ENCODE data around the gene ADAMTS17.

The ADAMTS17 gene

DNA sequence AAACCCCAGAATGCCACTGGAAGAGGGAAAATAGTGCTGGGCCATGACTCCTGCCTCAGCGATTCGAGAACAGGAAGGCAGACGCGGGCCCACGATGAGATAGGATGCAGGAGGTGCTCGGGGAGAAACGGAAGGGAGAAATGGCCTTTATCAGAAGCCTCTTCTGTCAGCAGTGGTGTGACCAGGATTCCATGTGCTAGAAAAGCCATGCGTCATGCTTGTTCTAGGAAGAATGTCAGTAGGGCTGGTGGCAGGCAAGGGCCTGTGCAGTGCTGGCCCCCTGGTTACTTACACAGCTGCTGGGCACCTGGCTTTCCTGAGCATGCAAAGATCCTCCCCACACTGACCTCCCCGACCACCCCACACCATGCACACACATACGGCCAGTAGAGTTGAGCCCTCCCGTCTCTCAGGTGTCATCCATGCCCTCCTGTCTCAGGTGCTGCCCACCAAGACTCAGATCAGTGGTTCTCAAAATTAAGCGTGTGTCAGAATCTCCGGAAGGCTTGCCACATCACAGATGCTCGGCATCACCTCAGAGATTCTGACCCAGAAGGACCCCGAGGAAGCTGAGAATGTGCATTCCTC lies 106.7 kb downstream of the ADAMTS17 start:
- no peaks in the 10 kb centered on the region for H3K27me3 ChIP-seq (ENCODE audit: control insufficient read depth in 1 of 2, insufficient read depth in 2 of 2, low read length in 2 of 2)
- no peak overlapping the region for H3K9ac ChIP-seq (ENCODE audit: low read length in 2 of 2)
- H3K27ac ChIP-seq (ENCODE audit: low read length), result no peak overlapping the region
- H3K4me1 ChIP-seq (ENCODE audit: control insufficient read depth, insufficient read depth, low read length), result no peaks in the 10 kb centered on the region
- H3K36me3 ChIP-seq (ENCODE audit: control insufficient read depth in 2 of 2, insufficient read depth in 2 of 2, low read length in 2 of 2), result no peaks in the 10 kb centered on the region
- H3K4me3 ChIP-seq (ENCODE audit: low read length in 2 of 2), result no peak overlapping the region
- H3K9me3 ChIP-seq (ENCODE audit: control insufficient read depth in 2 of 2, low read length in 2 of 2), result no peaks in the 10 kb centered on the region

DNA sequence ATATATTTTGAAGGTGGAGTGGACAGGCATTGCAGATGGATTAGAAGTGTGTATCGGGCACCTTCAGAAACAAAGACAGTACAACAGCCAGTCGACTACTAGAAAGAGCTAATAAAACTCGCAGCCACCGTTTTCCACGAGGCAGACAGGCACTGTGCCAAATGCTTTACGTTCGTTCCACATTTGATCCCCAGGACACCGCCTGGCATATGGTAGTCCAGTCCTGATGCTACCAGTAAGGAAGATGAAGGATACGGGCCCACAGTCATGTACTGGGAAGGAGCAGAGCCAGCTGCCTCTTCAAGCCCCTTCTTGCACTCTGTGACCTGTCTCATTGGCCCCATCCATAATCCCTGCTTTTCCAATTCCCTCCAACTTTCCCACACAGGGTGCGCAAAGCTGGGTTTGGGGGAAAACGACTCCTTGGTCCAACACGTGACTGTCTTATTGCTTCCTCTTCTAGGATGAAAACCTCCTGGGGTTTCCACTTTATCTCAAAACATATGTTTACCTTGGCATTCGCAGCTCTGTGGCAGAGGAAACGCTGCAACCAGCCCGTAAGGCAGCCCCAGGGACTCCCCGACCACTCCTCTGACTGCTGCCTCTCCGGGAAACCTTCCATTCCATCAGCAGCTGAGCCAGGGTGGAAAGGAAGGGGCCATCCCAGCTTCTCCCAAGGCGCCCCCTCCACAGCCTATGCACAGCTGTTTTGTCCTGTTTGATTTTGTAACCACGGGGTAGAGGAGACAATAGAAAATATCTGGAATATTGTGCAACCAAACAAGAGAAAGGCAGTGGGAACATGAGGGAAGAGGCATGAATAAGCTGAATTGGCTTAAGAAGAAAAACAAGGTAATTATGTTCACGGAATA lies 107.4 kb downstream of the ADAMTS17 start:
- no peaks in the 10 kb centered on the region for H3K9me3 ChIP-seq (ENCODE audit: control insufficient read depth in 2 of 2, low read length in 2 of 2)
- H3K27ac ChIP-seq (ENCODE audit: low read length), result no peak overlapping the region

DNA sequence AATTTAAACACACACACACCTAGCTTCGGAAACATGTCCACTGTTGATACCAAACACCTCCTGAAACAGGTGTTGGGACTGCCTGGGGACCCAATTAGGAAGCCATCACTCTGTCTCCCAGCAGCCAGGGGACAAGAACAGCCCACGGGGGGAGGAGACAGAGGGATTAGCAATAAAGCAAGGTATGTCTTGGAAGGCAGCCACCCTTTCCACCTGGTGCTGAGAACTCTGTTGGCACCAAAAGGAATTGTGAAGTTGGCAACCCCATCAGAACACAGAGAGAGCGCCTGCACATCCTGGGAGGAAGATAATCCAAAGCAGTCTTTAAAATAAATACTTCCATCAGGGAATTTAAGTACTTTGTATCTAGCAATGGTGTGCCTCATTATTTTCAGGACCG lies 111.0 kb downstream of the ADAMTS17 start:
- no peak overlapping the region for H3K27ac ChIP-seq (ENCODE audit: low read length)
- H3K27me3 ChIP-seq (ENCODE audit: control insufficient read depth in 1 of 2, insufficient read depth in 2 of 2, low read length in 2 of 2), result no peaks in the 10 kb centered on the region
- no peaks in the 10 kb centered on the region for H3K36me3 ChIP-seq (ENCODE audit: control insufficient read depth in 2 of 2, insufficient read depth in 2 of 2, low read length in 2 of 2)
- H3K4me3 ChIP-seq (ENCODE audit: low read length in 2 of 2), result no peak overlapping the region
- H3K9me3 ChIP-seq (ENCODE audit: control insufficient read depth in 2 of 2, low read length in 2 of 2), result peaks cover 0 to 2% of the 10 kb centered on the region in 2 donors
- H3K9ac ChIP-seq (ENCODE audit: low read length in 2 of 2), result no peak overlapping the region
- H3K4me1 ChIP-seq (ENCODE audit: control insufficient read depth, insufficient read depth, low read length), result no peaks in the 10 kb centered on the region

More for the DNA sequence above, 107.4 kb downstream of the ADAMTS17 start:
- Histone ChIP-seq H3K4me3 (ENCODE audit: low read length in 2 of 2) (no peak overlapping the region), H3K27me3 (ENCODE audit: control insufficient read depth in 1 of 2, insufficient read depth in 2 of 2, low read length in 2 of 2) (no peaks in the 10 kb centered on the region), H3K9ac (ENCODE audit: low read length in 2 of 2) (no peak overlapping the region), H3K36me3 (ENCODE audit: control insufficient read depth in 2 of 2, insufficient read depth in 2 of 2, low read length in 2 of 2) (no peaks in the 10 kb centered on the region), H3K4me1 (ENCODE audit: control insufficient read depth, insufficient read depth, low read length) (no peaks in the 10 kb centered on the region)

DNA sequence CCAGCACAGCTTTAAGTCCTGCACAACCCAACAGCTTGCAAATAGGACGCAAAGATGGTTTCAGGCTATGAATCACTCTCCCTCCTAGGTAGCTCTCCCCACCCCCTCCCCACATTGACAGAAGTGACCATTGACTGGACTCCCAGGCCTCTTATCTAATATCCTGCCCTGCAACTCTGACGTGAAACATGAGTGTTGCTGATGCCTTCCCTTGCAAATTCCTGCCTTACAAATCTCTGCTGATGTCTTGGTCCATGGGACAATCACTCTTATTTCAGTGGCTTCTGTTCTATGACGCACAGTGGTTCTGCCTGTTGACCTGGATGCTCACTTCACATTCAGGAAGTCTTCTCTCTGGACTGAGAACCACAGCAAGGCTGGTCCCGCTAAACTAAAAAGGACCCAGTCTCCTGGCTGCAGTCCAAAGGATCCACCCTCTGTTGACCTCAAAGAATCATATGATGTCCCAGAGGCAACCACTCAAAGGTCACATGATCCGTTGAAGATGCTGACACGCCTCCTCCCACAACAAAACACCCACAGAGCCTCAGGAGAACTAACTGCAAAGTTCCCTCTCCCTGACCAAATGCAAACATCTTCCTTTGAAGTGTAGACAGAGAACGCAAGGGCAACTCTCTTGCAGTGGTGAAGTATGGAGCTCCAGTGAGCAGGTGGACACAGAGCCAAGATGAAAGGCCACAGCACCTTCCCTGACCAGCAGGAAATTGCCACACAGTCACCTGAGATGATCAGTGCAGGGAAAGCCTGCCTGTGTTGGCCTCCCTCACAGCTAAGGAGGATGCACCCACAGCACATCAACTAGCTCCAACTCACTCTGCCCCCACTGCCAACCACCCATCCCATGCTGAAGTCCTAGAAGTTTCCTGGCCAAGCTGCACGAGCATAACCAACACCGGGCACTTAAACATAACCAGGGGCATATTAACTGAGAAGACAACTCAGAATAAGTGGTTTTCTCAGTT lies 112.3 kb downstream of the ADAMTS17 start:
- no peak overlapping the region for H3K9ac ChIP-seq (ENCODE audit: low read length in 2 of 2)

DNA sequence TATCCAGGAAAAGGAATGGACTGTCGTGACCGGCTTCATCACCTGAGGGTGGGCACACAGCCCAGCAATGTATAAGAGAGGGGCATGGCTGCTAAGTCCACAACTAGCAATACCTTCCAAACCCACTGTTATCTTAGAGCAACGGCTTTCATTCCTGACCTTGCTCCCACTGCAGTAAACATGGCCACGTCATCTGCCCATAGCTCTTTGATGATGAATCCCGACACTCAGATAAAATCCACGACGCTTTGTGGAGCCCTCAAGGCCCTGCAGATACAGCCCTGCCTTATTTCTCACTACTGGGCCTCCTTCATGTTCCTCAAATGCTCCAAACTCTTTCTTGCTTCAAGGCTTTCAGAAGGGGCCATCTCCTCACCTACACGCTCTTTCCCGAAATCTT lies 114.0 kb downstream of the ADAMTS17 start:
- no peak overlapping the region for H3K27ac ChIP-seq (ENCODE audit: low read length)
- H3K36me3 ChIP-seq (ENCODE audit: control insufficient read depth in 2 of 2, insufficient read depth in 2 of 2, low read length in 2 of 2), result no peaks in the 10 kb centered on the region
- H3K4me3 ChIP-seq (ENCODE audit: low read length in 2 of 2), result no peak overlapping the region
- no peaks in the 10 kb centered on the region for H3K27me3 ChIP-seq (ENCODE audit: control insufficient read depth in 1 of 2, insufficient read depth in 2 of 2, low read length in 2 of 2)
- no peaks in the 10 kb centered on the region for H3K4me1 ChIP-seq (ENCODE audit: control insufficient read depth, insufficient read depth, low read length)
- H3K9me3 ChIP-seq (ENCODE audit: control insufficient read depth in 2 of 2, low read length in 2 of 2), result peaks cover 0 to 2% of the 10 kb centered on the region in 2 donors
- no peak overlapping the region for H3K9ac ChIP-seq (ENCODE audit: low read length in 2 of 2)

More for the DNA sequence above, 112.3 kb downstream of the ADAMTS17 start:
- H3K9me3 ChIP-seq (ENCODE audit: control insufficient read depth in 2 of 2, low read length in 2 of 2), result peaks cover 0 to 2% of the 10 kb centered on the region in 2 donors
- no peaks in the 10 kb centered on the region for H3K27me3 ChIP-seq (ENCODE audit: control insufficient read depth in 1 of 2, insufficient read depth in 2 of 2, low read length in 2 of 2)
- H3K27ac ChIP-seq (ENCODE audit: low read length), result no peak overlapping the region
- no peaks in the 10 kb centered on the region for H3K4me1 ChIP-seq (ENCODE audit: control insufficient read depth, insufficient read depth, low read length)
- no peak overlapping the region for H3K4me3 ChIP-seq (ENCODE audit: low read length in 2 of 2)
- H3K36me3 ChIP-seq (ENCODE audit: control insufficient read depth in 2 of 2, insufficient read depth in 2 of 2, low read length in 2 of 2), result no peaks in the 10 kb centered on the region

DNA sequence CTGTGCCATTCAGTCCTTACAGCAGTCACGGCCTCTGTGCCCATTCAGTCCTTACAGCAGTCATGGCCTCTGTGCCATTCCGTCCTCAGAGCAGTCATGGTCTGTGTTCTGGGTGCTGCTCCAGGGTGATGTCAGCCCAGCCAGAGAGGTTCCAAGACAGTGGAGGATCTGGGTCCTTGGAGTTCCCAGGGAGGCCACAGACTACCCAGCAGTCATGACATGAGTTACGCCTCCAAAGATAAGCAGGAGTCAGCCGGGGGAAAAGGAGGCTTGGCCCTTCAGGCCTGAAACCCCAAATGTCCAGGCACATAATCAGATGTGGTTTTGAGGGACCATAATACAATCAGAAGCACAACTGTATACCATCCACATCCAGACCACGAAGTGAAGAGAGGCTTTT lies 115.7 kb downstream of the ADAMTS17 start:
- Histone ChIP-seq H3K4me1 (ENCODE audit: control insufficient read depth, insufficient read depth, low read length) (no peaks in the 10 kb centered on the region), H3K27ac (ENCODE audit: low read length) (no peak overlapping the region), H3K9ac (ENCODE audit: low read length in 2 of 2) (no peak overlapping the region), H3K36me3 (ENCODE audit: control insufficient read depth in 2 of 2, insufficient read depth in 2 of 2, low read length in 2 of 2) (no peaks in the 10 kb centered on the region), H3K4me3 (ENCODE audit: low read length in 2 of 2) (no peak overlapping the region), H3K9me3 (ENCODE audit: control insufficient read depth in 2 of 2, low read length in 2 of 2) (peaks cover 0 to 2% of the 10 kb centered on the region in 2 donors), H3K27me3 (ENCODE audit: control insufficient read depth in 1 of 2, insufficient read depth in 2 of 2, low read length in 2 of 2) (no peaks in the 10 kb centered on the region)

DNA sequence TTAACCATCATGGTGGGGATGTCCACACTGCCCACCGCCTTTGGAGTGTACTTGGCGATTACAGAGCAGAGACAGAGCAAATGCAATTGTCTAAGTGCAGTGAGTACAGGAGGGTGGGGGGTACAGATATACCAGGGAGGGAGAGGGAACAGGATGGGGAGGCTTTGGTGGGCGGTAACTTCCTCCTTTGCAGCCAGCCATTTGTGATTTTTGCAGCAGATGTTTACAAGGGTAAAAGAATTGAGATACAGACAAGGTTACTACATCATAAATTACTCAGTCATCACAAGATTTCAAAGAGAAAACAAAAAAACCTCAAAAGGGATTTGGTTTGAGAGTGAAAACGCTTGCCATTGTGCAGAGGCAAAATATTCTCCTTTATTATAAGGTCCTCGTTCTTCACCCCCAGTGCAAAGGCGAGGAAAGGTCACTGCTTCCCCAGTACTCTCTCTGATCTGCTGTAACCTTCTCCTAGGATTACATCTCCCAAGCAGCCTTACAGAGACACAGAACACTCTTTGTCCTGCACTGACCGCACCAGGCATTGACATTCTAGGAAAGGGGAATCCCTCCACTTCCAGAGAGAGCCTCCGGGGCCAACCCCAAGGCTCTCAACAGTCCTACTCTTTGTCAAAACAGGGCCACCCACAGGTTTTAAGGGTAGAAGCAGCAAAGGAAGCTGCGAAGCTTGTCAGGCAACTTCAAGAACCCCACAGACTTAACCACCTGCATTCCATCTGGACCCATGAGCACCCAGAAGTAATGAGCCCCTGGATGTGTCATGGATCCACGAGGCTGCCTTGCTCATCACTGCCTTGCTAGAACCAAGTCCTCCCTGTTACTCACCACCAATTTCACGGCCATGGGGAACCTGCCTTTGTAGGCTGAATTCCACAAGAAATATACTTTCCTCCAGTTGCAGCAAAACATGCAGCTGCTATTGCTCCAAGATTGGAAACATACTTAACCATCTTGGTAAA lies 117.3 kb downstream of the ADAMTS17 start:
- no peak overlapping the region for H3K4me3 ChIP-seq (ENCODE audit: low read length in 2 of 2)
- H3K27ac ChIP-seq (ENCODE audit: low read length), result no peak overlapping the region

DNA sequence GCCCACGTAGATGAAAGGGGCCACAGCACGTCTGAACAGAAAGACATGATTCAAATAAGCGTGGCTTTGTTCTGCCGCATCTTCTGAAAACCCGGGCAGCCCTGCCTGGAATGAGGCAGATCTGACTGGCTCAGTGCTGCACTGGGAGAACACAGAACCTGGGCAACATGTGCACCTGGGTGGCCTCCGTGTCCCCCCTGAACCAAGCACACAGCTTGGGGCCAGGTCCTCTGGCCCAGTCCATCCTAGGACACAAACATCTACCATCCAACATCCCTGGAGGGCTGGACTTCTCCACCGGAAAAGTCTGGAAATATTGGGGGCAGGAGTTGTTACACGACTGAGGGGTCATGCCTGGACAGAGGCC lies 119.4 kb downstream of the ADAMTS17 start:
- H3K9ac ChIP-seq (ENCODE audit: low read length in 2 of 2), result no peak overlapping the region
- no peaks in the 10 kb centered on the region for H3K27me3 ChIP-seq (ENCODE audit: control insufficient read depth in 1 of 2, insufficient read depth in 2 of 2, low read length in 2 of 2)
- H3K27ac ChIP-seq (ENCODE audit: low read length), result no peak overlapping the region
- no peak overlapping the region for H3K4me3 ChIP-seq (ENCODE audit: low read length in 2 of 2)
- H3K4me1 ChIP-seq (ENCODE audit: control insufficient read depth, insufficient read depth, low read length), result no peaks in the 10 kb centered on the region
- no peaks in the 10 kb centered on the region for H3K9me3 ChIP-seq (ENCODE audit: control insufficient read depth in 2 of 2, low read length in 2 of 2)
- no peaks in the 10 kb centered on the region for H3K36me3 ChIP-seq (ENCODE audit: control insufficient read depth in 2 of 2, insufficient read depth in 2 of 2, low read length in 2 of 2)

More for the DNA sequence above, 117.3 kb downstream of the ADAMTS17 start:
- Histone ChIP-seq H3K27me3 (ENCODE audit: control insufficient read depth in 1 of 2, insufficient read depth in 2 of 2, low read length in 2 of 2) (no peaks in the 10 kb centered on the region), H3K9me3 (ENCODE audit: control insufficient read depth in 2 of 2, low read length in 2 of 2) (peaks cover 0 to 2% of the 10 kb centered on the region in 2 donors), H3K4me1 (ENCODE audit: control insufficient read depth, insufficient read depth, low read length) (no peaks in the 10 kb centered on the region), H3K9ac (ENCODE audit: low read length in 2 of 2) (no peak overlapping the region), H3K36me3 (ENCODE audit: control insufficient read depth in 2 of 2, insufficient read depth in 2 of 2, low read length in 2 of 2) (no peaks in the 10 kb centered on the region)

DNA sequence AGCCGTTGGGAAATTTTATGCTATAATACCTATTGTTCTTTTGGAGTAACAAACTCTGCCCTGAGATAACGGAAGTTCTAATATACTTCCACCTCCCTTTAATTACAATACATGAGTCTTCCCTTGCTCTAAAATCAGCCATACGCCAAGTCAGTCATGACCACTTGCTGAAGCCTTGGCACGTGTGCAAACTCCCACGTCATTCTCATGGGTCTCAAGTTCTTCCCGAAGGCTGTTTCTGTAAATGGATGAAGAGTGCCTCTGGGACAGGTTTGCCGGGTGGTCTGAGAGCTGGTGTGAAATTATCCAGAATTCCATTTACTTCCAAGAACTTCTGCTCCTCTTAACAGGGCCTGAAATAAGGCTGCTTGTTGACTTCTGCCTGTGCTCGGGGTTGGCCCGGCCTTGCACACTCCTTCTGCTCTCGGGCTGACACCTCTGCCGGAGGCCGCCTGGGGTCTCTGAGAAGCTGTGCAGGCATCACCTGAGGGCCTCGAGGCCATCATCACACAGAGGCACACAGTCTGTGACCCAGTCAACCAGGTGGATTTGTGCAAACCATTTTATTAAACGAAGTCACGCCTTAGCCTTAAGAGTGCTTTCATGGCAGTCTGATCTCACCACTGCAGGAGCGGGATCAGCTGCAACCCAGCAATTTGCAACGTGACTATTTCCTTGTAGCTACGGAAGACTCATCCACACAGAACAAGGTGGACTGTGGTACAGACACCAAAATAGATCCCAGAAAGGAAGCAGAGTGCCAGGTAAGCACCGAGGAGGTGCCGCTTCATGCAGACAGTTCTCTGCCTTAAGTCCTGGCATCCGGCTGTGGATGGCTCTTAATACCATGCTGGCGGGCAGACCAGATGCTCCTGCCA lies 120.1 kb downstream of the ADAMTS17 start:
- H3K4me1 ChIP-seq (ENCODE audit: control insufficient read depth, insufficient read depth, low read length), result no peaks in the 10 kb centered on the region
- H3K9me3 ChIP-seq (ENCODE audit: control insufficient read depth in 2 of 2, low read length in 2 of 2), result no peaks in the 10 kb centered on the region
- no peak overlapping the region for H3K27ac ChIP-seq (ENCODE audit: low read length)
- no peak overlapping the region for H3K9ac ChIP-seq (ENCODE audit: low read length in 2 of 2)
- no peaks in the 10 kb centered on the region for H3K36me3 ChIP-seq (ENCODE audit: control insufficient read depth in 2 of 2, insufficient read depth in 2 of 2, low read length in 2 of 2)
- H3K27me3 ChIP-seq (ENCODE audit: control insufficient read depth in 1 of 2, insufficient read depth in 2 of 2, low read length in 2 of 2), result no peaks in the 10 kb centered on the region
- H3K4me3 ChIP-seq (ENCODE audit: low read length in 2 of 2), result no peak overlapping the region

All from stomach smooth muscle (tissue), 2 donors.